Retinal pigment epithelial cell (primary cell): ENCODE results near the gene MSTO1.
"Not testable (repeated sequence)": the region's sequence is repeated elsewhere in the genome, so short reads cannot be mapped to it uniquely, and the experiment has no call there.

ENCODE experiments used
- DNase-seq: peaks from one replicate; pipeline ENCODE4 v3.0.0-alpha.2; 2010; ENCODE audit warnings: low read depth
- H3K4me3 ChIP-seq: 2 replicates; pipeline ENCODE4 v1.5.1; 2011; ENCODE audit warnings: mild to moderate bottlenecking, low read length, control low read depth, moderate library complexity
- CTCF ChIP-seq: conservative IDR thresholded peaks from 2 replicates; pipeline ENCODE4 v1.5.1; 2011; ENCODE audit warnings: low read depth, low read length, control low read depth, inconsistent platforms

MSTO1 gene

GRCh38 chr1:155609515-155610256 lies at the start of gene MSTO1:
Gene MSTO1 (plus strand): TSS chr1:155610218. CDS start chr1:155610249, 31 bp downstream.
- DNase-seq: peak; percentile 94
- H3K4me3 ChIP-seq: peak within 1 kb of the TSS; percentile 57
- no peak for TF ChIP-seq CTCF

GRCh38 chr1:155561779-155562580 lies 48.0 kb upstream of the MSTO1 start:
- DNase-seq: not testable (repeated sequence)
- H3K4me3 ChIP-seq: peak overlapping the region; percentile 95

GRCh38 chr1:155562581-155563376 lies 47.2 kb upstream of the MSTO1 start, which contains the start of gene ASH1L:
Gene ASH1L (minus strand): TSS chr1:155562803. CDS start chr1:155521519, 41,284 bp downstream.
- TF ChIP-seq CTCF: no peak
- peak; percentile 64 for DNase-seq
- H3K4me3 ChIP-seq: peak within 1 kb of the TSS; percentile 95

- not testable (repeated sequence) for DNase-seq
Measured at GRCh38 chr1:155563377-155564022, 46.5 kb upstream of the MSTO1 start.

GRCh38 chr1:155569988-155570592 lies 39.9 kb upstream of the MSTO1 start:
- TF ChIP-seq CTCF: no peak
- no peak for DNase-seq
- no peak overlapping the region for H3K4me3 ChIP-seq

More at GRCh38 chr1:155563377-155564022, 46.5 kb upstream of the MSTO1 start:
- peak overlapping the region; percentile 95 for H3K4me3 ChIP-seq

GRCh38 chr1:155570593-155570990 lies 39.4 kb upstream of the MSTO1 start:
- DNase-seq: no peak
- no peak for TF ChIP-seq CTCF
- H3K4me3 ChIP-seq: no peak overlapping the region

- H3K4me3 ChIP-seq: no peak overlapping the region
- DNase-seq: no peak
- TF ChIP-seq CTCF: no peak
Measured at GRCh38 chr1:155574077-155574476, 35.9 kb upstream of the MSTO1 start.

- not testable (repeated sequence) for DNase-seq, H3K4me3 ChIP-seq
Measured at GRCh38 chr1:155575608-155576007, 34.4 kb upstream of the MSTO1 start.

- not testable (repeated sequence) for DNase-seq, H3K4me3 ChIP-seq
Measured at GRCh38 chr1:155583846-155584245, 26.2 kb upstream of the MSTO1 start.

- H3K4me3 ChIP-seq, DNase-seq: not testable (repeated sequence)
Measured at GRCh38 chr1:155589282-155589681, 20.7 kb upstream of the MSTO1 start.
